SK-N-SH treated with all-trans-retinoic acid at 6 μM for 48 hours (cell line): ENCODE measurements around the gene XPOT.

Experiments
- CREB5 ChIP-seq: fragments of 250-450 bp; sonication (Bioruptor Pico); IDR thresholded peaks from 2 replicates; pipeline ENCODE4 v1.5.1; 2020; ENCODE audit warnings: low read depth, mild to moderate bottlenecking, moderate library complexity
- CSRNP3 ChIP-seq: fragments of 250-450 bp; sonication (Bioruptor Pico); IDR thresholded peaks from 2 replicates; pipeline ENCODE4 v1.5.1; 2021; ENCODE audit warnings: mild to moderate bottlenecking, moderate library complexity
- TCF4 ChIP-seq: fragments of 250-450 bp; sonication (Bioruptor Pico); IDR thresholded peaks from 2 replicates; pipeline ENCODE4 v1.8.0; 2021; ENCODE audit warnings: mild to moderate bottlenecking, moderate library complexity, borderline replicate concordance
- TOX ChIP-seq: fragments of 250-450 bp; sonication (Bioruptor Pico); IDR thresholded peaks from 2 replicates; pipeline ENCODE4 v1.8.0; 2021; ENCODE audit warnings: mild to moderate bottlenecking, moderate library complexity, borderline replicate concordance
- ZFP30 ChIP-seq: fragments of 450-650 bp; formaldehyde crosslinking; IDR thresholded peaks from 2 replicates; pipeline ENCODE4 v1.5.0; 2022; ENCODE audit warnings: mild to moderate bottlenecking, moderate library complexity
- TF ChIP-seq, protein P1 (sequence below): fragments of 250-450 bp; sonication (Bioruptor Pico); IDR thresholded peaks from 2 replicates; pipeline ENCODE4 v1.8.0; 2020; ENCODE audit warnings: mild to moderate bottlenecking, moderate library complexity, borderline replicate concordance

GRCh38 chr12:64440100-64440499 is 35.9 kb downstream of the XPOT start:
- TF ChIP-seq ZFP30 (CRISPR knock-in tag) (no peak), CREB5 (no peak), TOX (no peak), TCF4 (CRISPR knock-in tag) (no peak), CSRNP3 (CRISPR knock-in tag) (no peak)
- TF ChIP-seq, protein P1, sequence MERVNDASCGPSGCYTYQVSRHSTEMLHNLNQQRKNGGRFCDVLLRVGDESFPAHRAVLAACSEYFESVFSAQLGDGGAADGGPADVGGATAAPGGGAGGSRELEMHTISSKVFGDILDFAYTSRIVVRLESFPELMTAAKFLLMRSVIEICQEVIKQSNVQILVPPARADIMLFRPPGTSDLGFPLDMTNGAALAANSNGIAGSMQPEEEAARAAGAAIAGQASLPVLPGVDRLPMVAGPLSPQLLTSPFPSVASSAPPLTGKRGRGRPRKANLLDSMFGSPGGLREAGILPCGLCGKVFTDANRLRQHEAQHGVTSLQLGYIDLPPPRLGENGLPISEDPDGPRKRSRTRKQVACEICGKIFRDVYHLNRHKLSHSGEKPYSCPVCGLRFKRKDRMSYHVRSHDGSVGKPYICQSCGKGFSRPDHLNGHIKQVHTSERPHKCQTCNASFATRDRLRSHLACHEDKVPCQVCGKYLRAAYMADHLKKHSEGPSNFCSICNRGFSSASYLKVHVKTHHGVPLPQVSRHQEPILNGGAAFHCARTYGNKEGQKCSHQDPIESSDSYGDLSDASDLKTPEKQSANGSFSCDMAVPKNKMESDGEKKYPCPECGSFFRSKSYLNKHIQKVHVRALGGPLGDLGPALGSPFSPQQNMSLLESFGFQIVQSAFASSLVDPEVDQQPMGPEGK (CRISPR knock-in tag) = no peak
